Stimulated activated naive CD8-positive, alpha-beta T cell treated with anti-CD3 and anti-CD28 coated beads, Interleukin-15, Interleukin-2, amounts not matched to agents 100 U/mL and 50 U/mL, for 24 hours (primary cell): Measurements from ENCODE around the gene SPECC1L.

Source experiments
- ATAC-seq: fragments of 150-1000 bp; cut with Tn5 transposase; one replicate; pipeline ENCODE4 v1.10.0; 2021
- DNase-seq: peaks from one replicate; pipeline ENCODE4 v3.0.0; 2021

SPECC1L gene

DNA sequence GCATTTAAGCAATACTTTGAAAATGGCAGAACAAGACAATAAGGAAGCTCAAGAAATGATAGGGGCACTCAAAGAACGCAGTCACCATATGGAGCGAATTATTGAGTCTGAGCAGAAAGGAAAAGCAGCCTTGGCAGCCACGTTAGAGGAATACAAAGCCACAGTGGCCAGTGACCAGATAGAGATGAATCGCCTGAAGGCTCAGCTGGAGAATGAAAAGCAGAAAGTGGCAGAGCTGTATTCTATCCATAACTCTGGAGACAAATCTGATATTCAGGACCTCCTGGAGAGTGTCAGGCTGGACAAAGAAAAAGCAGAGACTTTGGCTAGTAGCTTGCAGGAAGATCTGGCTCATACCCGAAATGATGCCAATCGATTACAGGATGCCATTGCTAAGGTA, 51.9 kb downstream of the SPECC1L start:
- ATAC-seq (no peak), DNase-seq (no peak)

DNA sequence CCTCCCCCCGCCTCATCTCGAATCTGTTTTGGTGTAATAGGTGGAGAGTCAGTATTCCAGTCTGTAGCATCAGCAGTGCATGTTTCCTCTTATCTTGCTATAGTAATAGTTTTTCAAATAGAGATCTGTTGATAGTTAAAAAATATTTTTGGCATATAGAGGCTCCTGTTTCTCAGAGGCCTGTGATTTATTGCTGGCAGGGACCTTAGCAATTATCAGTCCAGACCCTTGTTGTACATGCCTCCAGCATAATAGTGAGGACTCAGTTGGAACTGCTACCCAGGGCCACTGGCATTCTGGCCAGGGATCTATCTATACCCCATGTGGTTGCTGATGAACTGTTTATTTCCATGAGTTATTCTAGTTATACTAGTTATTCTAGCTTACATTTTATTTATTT, 52.6 kb downstream of the SPECC1L start:
- DNase-seq = no peak
- ATAC-seq = no peak

GRCh38 chr22:24323695-24324094, 53.1 kb downstream of the SPECC1L start:
- no peak for DNase-seq
- no peak for ATAC-seq

GRCh38 chr22:24324137-24324536, 53.5 kb downstream of the SPECC1L start:
- ATAC-seq (no peak), DNase-seq (no peak)

- ATAC-seq (peak; percentile 52), DNase-seq (peak; percentile 9)
Observed at GRCh38 chr22:24325105-24325757, 54.6 kb downstream of the SPECC1L start.

DNA sequence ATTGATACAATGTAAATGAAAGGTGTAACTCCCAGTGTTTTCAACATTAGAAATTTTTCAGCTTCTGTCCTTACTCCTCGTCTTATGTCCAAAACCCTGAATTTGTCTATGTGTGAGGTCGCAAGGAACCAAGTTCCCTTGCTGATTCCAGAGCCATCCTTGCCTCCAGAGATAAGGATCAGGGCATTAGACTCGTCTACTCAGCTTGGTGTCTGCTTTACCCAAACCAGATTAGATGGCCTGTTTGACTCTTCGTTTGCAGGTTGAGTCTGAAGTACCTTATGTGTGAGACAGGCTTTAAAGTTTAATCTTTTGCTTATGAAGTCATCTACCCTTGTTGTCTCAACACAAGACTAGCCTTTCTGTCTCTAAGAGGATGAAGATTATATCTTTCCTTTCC, 55.6 kb downstream of the SPECC1L start:
- ATAC-seq (no peak), DNase-seq (no peak)

DNA sequence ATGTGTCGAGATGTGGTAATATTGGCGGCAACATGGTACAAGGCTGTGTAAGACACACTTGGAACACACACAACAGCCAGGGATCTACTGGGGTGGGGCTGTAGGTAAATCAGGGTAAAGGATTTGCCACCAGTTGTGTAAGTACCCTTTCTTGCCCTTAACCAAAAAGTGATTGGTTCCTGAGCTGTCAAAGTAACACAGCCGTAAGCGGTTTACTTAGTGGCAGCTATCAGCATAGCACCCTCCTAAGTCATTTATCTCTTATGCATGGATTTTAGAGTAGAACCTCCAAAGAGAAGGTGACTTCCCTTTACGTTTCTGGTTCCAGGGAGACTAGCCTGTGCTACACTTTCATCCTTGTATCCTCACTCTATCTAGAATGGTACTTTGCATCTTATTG, 57.2 kb downstream of the SPECC1L start:
- DNase-seq = no peak
- no peak for ATAC-seq

DNA sequence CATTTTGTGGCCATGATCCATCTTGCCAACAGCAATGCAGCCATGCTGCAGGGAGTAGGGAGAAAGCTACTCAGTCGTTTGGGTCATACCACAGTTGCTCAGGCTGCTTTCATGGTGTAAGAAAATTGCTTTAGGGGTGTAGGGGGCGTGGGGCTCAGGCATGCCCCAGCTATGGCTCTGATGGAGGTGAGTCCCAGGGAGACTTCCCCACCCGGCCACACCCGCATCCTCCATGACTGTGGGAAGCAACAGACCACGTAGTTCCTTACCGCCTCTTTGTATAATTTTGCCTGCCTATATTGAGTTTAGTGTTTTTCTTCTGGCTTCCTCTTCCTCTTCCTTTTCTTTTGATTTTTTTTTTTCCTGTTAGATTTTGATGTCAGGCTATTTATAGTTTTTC, 58.8 kb downstream of the SPECC1L start:
- ATAC-seq (no peak), DNase-seq (peak; percentile 7)

DNA sequence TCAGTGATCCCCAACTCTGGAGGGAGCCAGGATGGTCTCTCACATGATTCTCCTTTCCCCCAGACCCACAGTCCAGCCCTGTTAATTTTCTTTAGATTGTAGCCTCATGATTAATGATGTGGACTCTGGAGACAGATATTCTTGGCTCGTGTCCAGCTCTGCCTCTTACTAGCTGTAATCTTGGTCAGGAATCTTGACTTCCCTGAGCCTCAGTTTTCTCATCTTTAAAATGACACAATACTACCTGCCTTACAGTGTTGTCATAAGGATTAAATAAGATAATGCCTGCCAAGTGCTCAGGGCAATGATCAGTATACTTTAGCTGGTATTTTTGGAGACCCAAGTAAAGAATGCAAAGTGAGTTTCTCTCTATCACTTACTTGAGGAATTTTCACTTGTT, 60.0 kb downstream of the SPECC1L start:
- DNase-seq (no peak), ATAC-seq (no peak)

GRCh38 chr22:24331468-24332440, 61.1 kb downstream of the SPECC1L start:
- DNase-seq (no peak), ATAC-seq (no peak)

DNA sequence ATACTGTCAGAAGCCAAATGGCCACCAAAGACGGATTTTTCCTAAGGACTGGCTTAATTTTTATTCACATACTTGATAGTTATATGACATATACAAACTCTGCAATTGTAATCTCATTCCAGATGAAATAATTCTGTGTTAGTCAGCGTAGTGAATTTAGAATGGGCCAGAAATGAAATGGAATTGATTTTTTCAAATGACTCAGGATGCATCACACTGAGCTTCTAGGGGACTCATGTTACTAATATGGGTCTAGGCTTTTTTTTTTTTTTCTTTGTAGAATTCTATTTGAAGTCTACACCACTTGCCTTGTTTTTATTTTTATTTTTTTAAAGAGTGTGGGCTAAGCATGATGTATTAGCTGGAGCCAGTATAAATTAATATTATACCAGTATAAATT, 62.7 kb downstream of the SPECC1L start:
- DNase-seq (no peak), ATAC-seq (no peak)

GRCh38 chr22:24335496-24335895, 64.9 kb downstream of the SPECC1L start:
- DNase-seq = no peak
- ATAC-seq = no peak

- no peak for ATAC-seq
- DNase-seq = no peak
Observed at GRCh38 chr22:24337894-24338645, 67.4 kb downstream of the SPECC1L start.

- ATAC-seq (no peak), DNase-seq (no peak)
Observed at GRCh38 chr22:24338726-24339451, 68.3 kb downstream of the SPECC1L start.

DNA sequence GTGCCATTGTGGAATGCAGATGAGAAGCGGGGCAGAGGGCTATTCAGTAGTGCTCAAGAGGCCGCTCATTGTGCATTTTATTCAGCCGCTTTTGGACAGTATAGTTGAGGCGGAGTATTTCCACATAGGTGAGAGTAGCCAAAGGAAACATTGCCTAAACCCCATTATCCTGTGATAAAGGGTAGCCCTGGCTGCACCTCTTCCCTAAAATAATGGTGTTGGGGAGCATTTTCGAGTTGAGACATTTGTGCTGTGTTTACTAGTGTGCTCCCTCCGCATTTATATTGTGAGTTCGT, 68.8 kb downstream of the SPECC1L start:
- ATAC-seq (no peak), DNase-seq (no peak)

GRCh38 chr22:24341627-24342026, 71.0 kb downstream of the SPECC1L start:
- DNase-seq = no peak
- no peak for ATAC-seq

DNA sequence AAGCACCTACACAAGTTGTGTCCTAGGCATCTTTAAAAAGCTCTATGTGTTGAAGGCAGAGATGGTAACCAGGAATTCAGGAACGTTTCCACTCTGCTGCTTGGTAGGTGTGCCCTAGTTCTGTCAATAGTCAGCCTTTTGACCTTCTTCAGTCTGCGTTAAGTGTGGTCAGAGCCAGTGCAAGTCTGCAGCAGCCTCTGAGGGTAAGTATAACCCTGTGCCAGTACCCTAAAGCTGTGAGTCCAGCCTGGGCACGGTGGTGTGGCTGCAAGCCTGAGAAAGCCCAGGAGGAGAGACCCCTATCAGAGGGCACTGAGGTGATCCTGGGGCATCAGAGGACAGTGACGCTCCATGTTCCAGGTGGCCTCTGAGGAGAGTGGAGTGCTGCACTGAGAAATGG, 80.0 kb downstream of the SPECC1L start:
- ATAC-seq (no peak), DNase-seq (no peak)

DNA sequence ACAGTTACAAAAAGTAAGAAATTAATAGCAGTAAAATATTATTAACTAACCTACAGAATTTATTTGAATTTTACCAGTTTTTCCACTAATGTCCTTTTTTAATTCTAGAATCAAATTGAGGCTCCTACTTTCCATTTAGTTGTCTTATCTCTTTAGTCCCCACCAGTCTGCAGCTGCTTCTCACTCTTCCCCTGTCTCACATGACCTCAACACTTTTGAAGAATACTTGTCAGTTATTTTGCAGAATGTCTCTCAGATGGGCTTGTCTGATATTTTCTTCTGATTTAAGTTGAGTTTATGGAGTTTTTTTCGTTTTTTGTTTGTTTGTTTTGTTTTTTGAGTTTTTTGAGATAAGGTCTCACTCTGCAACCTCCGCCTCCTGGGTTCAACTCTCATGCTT, 82.5 kb downstream of the SPECC1L start:
- DNase-seq (no peak), ATAC-seq (no peak)

- DNase-seq = no peak
- ATAC-seq = no peak
Observed at GRCh38 chr22:24355574-24355973, 84.9 kb downstream of the SPECC1L start.

DNA sequence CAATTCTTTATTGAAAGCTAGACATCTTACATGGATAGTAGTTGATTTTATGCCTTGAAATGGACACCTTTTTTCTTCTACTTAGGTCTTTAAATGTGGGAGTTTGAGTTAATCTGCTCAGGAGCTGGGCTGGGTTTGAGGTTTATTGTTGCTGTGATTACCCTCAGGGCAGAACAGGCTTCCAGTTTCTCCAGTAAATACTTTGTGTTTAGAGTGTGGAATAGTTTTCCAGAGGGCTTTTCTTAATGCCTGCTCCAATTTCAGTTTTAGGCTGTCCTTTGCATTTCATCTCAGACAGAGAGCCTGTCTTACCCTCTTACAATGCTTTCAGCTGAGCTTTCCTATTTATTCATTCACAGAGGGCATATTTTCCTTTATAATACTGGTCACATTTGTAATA, 86.9 kb downstream of the SPECC1L start:
- no peak for DNase-seq
- no peak for ATAC-seq

- ATAC-seq (no peak), DNase-seq (no peak)
Observed at GRCh38 chr22:24358105-24358836, 87.6 kb downstream of the SPECC1L start.
